Common myeloid progenitor, CD34-positive (primary cell): ENCODE data around the gene PPIG.
"Not testable (repeated sequence)": the region's sequence is repeated elsewhere in the genome, so short reads cannot be mapped to it uniquely, and the experiment has no call there.

Source experiments
- CTCF ChIA-PET: fragments of 350-600 bp; sonication (Branson Sonifier 250); formaldehyde crosslinking; loops from one replicate; lab custom pipeline; 2021; ENCODE audit warnings: antibody characterized with exemption; lab: Charles Lee
- POLR2A ChIA-PET: fragments of 350-600 bp; sonication (Branson Sonifier 250); formaldehyde crosslinking; loops from one replicate; lab custom pipeline; 2021; ENCODE audit warnings: antibody characterized with exemption; lab: Charles Lee
- DNase-seq, 3 donors: peaks; one replicate each; pipeline versions ENCODE4 v3.0.0 to v3.0.0-alpha.2; 2013
- H3K27ac ChIP-seq, 2 experiments: 1 replicate in 1 of 2; 2 replicates in 1 of 2; pipeline ENCODE4 v1.7.0; 2013; ENCODE audit warnings: inconsistent platforms in 2 of 2, low read length in 2 of 2, mild to moderate bottlenecking in 2 of 2, low read depth in 1 of 2, moderate library complexity in 1 of 2; ENCODE audit not compliant: severe bottlenecking in 2 of 2, insufficient read depth in 1 of 2, poor library complexity in 1 of 2
- H3K27me3 ChIP-seq, 5 experiments: replicated peaks in 2 of 5; 1 replicate in 3 of 5; 2 replicates in 2 of 5; pipeline versions ENCODE4 v1.6.1 to v1.7.0; 2013; ENCODE audit warnings: low read length in 4 of 5, mild to moderate bottlenecking in 2 of 5, moderate library complexity in 2 of 5, inconsistent platforms in 1 of 5; ENCODE audit not compliant: insufficient read depth in 5 of 5, control insufficient read depth in 4 of 5
- H3K36me3 ChIP-seq, 4 experiments: 1 replicate in 2 of 4; 2 replicates in 2 of 4; pipeline versions ENCODE4 v1.6.1 to v1.7.0; 2013; ENCODE audit warnings: low read length in 3 of 4, control low read depth in 1 of 4, mild to moderate bottlenecking in 1 of 4; ENCODE audit not compliant: control insufficient read depth in 4 of 4, insufficient read depth in 4 of 4
- H3K4me1 ChIP-seq, 4 experiments: 1 replicate in 3 of 4; 2 replicates in 1 of 4; pipeline versions ENCODE4 v1.6.1 to v1.7.1; 2013; ENCODE audit warnings: low read length in 3 of 4, mild to moderate bottlenecking in 3 of 4, control low read depth in 1 of 4, inconsistent platforms in 1 of 4, moderate library complexity in 1 of 4; ENCODE audit not compliant: control insufficient read depth in 4 of 4, insufficient read depth in 4 of 4; ENCODE audit errors: control extremely low read depth in 1 of 4
- H3K4me3 ChIP-seq, 7 experiments: 1 replicate in 4 of 7; 2 replicates in 3 of 7; pipeline versions ENCODE4 v1.5.1 to v1.7.0; 2013; ENCODE audit warnings: mild to moderate bottlenecking in 7 of 7, low read length in 6 of 7, moderate library complexity in 6 of 7, inconsistent platforms in 2 of 7, low read depth in 2 of 7, control low read depth in 1 of 7; ENCODE audit not compliant: insufficient read depth in 4 of 7, control insufficient read depth in 1 of 7; ENCODE audit errors: extremely low read depth in 1 of 7
- H3K9me3 ChIP-seq, 5 experiments: 1 replicate in 4 of 5; 2 replicates in 1 of 5; pipeline versions ENCODE4 v1.6.1 to v1.7.1; 2013; ENCODE audit warnings: low read length in 4 of 5, mild to moderate bottlenecking in 2 of 5, inconsistent platforms in 1 of 5, low read depth in 1 of 5, moderate library complexity in 1 of 5; ENCODE audit not compliant: control insufficient read depth in 4 of 5, insufficient read depth in 2 of 5; ENCODE audit errors: control extremely low read depth in 1 of 5
- WGBS: methylation state at CpG from one replicate; pipeline ENCODE4 v1.1.5; 2013; ENCODE audit not compliant: insufficient coverage; 5-methylcytosine and 5-hydroxymethylcytosine counted together

The PPIG gene

GRCh38 chr2:169684712-169685111, 100.6 kb downstream of the PPIG start:
- not testable (repeated sequence) for H3K4me1 ChIP-seq, H3K4me3 ChIP-seq, H3K27ac ChIP-seq, H3K9me3 ChIP-seq, H3K36me3 ChIP-seq, H3K27me3 ChIP-seq, DNase-seq
- ChIA-PET POLR2A (interaction anchor here (0.6 kb wide), 1 partner anchor 55 kb away, joined by 3 read pairs; no protein-coding TSS in a partner anchor), CTCF (interaction anchor here (0.6 to 4.2 kb wide), 6 partner anchors 8 to 599 kb away, joined by 3 to 20 read pairs (median 4); partner anchors contain the start of genes CFAP210 and PHOSPHO2)
- WGBS, result 100% methylated on average over 2 of the region's 2 CpGs

- WGBS, result 83% methylated on average over 2 of the region's 4 CpGs
- H3K27ac ChIP-seq, POLR2A ChIA-PET, CTCF ChIA-PET, H3K27me3 ChIP-seq, H3K4me1 ChIP-seq, H3K9me3 ChIP-seq, H3K36me3 ChIP-seq, DNase-seq, H3K4me3 ChIP-seq: not testable (repeated sequence)
Measured at GRCh38 chr2:169686825-169687224, 102.7 kb downstream of the PPIG start.

- H3K9me3 ChIP-seq, CTCF ChIA-PET, H3K4me1 ChIP-seq, H3K36me3 ChIP-seq, H3K27me3 ChIP-seq, H3K27ac ChIP-seq, H3K4me3 ChIP-seq, DNase-seq: not testable (repeated sequence)
- POLR2A ChIA-PET, result interaction anchor here (0.7 kb wide), 1 partner anchor 49 kb away, joined by 4 read pairs; no protein-coding TSS in a partner anchor
Measured at GRCh38 chr2:169687943-169688342, 103.8 kb downstream of the PPIG start.

- Histone ChIP-seq H3K36me3 (no peaks in the 10 kb centered on the region), H3K27me3 (no peaks in the 10 kb centered on the region), H3K27ac (no peak overlapping the region), H3K9me3 (peaks cover 0 to 4% (median 3%) of the 10 kb centered on the region in 5 experiments), H3K4me1 (peaks cover 6 to 16% (median 9%) of the 10 kb centered on the region in 4 experiments), H3K4me3 (no peak overlapping the region)
- no peak for DNase-seq
- 100% methylated on average over 1 of the region's 1 CpG for WGBS
- ChIA-PET CTCF (interaction anchor here (0.6 to 4.1 kb wide), 4 partner anchors 8 to 923 kb away, joined by 3 to 20 read pairs (median 4); no protein-coding TSS in a partner anchor), POLR2A (no interaction called here)
Measured at GRCh38 chr2:169690958-169691357, 106.8 kb downstream of the PPIG start.
